NAMALWA (cell line): ENCODE results near the gene MED12.
A peak's percentile ranks its signal among the peaks of the same experiment; 100 is the strongest.

ENCODE experiments used
- DNase-seq: peaks from one replicate; pipeline ENCODE4 v3.0.0-alpha.2; 2015; ENCODE audit warnings: low spot score

Gene MED12

DNA sequence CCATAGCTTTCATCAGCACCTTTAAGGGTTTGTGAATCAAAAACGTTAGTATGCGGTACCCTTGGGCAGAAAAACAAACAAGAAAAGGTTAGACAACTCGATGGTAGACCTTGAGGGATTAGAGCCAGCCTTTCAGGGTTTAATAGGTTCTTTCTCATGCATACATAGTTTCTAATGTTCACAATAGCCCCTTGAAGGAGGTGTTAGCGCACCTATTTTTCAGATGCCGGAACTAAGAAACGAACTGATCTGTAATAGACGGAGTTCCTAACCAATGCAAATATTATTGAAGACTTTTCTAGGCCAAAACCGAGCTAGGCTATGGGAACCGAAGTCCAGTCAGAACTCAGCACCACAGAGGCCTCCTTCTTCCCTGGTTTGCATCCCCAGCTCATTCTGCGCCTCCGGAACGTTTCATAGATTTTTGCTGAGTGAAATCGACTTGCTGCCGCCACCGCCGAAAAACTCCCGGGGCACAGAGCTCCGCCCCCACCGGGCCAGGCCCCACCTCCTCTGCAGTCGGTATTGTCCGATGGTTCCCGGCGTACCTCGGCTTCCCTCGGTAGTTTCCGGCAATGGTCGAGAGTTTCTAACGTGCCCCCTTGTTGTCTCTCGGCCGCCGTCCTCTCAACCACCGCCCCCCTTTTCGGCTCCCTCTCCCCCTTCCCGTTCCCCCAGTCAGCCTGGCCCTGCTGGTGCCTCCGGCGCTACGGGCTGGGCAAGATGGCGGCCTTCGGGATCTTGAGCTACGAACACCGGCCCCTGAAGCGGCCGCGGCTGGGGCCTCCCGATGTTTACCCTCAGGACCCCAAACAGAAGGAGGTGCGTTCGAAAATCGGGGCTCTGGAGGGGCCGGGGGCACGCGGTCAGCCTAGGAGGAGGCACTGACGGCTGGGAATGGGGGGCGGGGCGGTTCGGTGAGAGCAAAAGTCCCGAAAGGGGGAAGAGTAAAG, at the start of gene MED12:
TSS of gene MED12 (plus strand) at position 565 of the 953 bp plus-strand sequence. CDS start at position 724, 159 bp downstream.
- peak; percentile 75 for DNase-seq

- no peak for DNase-seq
Measured at GRCh38 chrX:71070531-71070930, 47.9 kb upstream of the MED12 start.

DNA sequence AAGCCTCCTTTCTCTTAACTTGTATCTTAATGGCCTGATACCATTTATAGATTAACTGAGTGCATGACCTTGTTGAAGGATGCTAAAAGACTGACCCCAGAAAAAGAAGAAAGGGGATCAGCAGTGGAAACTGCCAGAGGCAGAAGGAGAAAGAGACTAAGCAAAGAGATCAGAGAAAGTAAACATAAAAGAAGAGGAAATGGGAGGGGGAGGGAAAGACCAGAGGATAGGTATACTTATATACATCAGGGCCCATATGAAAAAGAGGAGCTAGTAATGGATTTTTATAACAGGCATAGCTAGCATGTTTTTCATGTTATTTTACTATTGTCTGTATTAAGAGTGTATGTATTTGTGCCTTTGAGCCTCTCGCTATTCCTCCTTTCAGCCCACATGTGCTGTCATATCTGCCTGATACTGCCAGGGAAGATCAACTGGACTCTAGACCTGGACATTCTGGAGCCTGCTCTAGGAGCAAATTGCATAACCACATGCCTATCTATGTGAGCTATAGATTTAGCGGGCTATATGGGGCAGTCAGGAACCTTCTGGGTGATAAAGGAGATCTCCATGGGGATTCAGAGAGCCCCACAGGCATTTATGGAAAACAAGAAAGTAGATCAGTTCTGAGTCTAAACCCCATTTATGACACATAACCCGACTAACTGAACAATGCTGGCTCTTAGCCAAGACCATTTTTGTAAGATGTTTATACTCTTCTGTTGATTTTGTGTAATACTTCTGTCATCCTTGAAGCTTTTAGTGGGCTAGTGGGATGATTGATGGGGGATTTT, 36.9 kb upstream of the MED12 start:
- DNase-seq = no peak

GRCh38 chrX:71082124-71082647, 36.2 kb upstream of the MED12 start:
- DNase-seq = no peak

GRCh38 chrX:71082822-71083221, 35.6 kb upstream of the MED12 start:
- no peak for DNase-seq

DNA sequence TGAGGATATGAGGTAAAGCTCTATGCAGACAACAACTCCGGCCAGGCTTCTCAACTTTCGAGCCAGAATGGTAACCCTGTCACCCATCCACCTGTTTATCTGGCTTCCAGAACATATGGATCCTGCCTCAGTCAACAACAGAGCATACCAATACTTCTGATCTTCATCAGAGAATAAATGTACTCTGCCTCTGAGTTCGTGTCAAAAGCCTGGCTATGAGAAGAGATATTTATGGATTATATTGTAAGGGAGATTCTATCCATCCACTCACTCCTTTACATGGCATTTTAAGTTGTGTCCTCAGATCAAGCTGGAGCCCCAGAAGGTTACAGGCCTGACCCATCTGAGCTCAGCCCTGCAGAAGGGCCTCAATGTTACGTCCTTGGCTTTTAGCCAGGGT, 32.5 kb upstream of the MED12 start:
- no peak for DNase-seq

DNA sequence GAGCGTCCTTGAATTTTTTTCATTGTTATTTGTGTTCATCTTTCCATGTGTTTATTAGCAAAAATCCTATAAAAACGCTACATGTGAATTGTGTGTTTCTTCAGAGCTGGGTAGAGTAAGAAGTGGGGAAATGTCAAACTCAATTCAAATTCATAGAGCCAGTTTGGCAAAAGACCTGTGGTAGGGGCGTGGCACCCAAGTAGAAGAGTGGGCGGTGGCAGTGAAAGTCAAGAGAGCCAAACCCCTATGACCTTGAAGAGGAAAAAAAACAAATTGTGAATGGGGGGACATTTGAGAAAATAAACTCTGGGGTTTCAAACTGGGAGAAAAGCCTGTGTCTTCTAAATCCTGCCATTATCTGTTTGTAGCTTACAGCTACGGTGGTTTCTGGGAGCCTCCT, 27.1 kb upstream of the MED12 start:
- DNase-seq = no peak

GRCh38 chrX:71095033-71095432, 23.4 kb upstream of the MED12 start:
- no peak for DNase-seq

DNA sequence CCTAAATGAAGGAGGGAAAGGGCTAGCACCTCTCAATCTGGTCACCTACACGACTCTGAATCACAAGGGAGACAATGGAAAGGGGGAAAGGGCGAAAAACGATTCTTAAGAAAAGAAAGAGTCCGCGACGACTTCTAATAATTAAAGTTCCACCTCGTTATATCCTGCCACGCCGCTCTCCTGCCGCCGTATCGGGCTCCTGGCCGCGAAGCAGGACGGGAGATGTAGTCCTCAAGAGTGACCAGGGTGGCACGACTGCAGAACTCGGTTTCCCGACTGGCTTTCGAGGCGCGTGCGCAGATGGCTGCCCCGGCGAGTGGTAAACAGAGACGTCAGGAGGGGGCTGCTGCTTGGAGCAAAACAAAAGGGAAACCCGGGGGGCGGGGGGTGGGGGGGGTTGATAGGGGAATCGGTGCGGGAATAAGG, 22.8 kb upstream of the MED12 start, which contains the start of gene FOXO4:
TSS of gene FOXO4 (plus strand) at position 297 of the 426 bp plus-strand sequence. CDS start 678 bp downstream, outside the sequence.
- DNase-seq = peak; percentile 88

- peak; percentile 50 for DNase-seq
Measured at GRCh38 chrX:71095981-71096759, 22.2 kb upstream of the MED12 start.

DNA sequence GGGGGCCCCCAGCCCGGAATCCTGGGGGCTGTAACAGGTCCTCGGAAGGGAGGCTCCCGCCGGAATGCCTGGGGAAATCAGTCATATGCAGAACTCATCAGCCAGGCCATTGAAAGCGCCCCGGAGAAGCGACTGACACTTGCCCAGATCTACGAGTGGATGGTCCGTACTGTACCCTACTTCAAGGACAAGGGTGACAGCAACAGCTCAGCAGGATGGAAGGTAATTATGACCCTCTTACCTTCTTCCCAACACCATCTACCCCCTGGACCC, 21.7 kb upstream of the MED12 start:
- no peak for DNase-seq

DNA sequence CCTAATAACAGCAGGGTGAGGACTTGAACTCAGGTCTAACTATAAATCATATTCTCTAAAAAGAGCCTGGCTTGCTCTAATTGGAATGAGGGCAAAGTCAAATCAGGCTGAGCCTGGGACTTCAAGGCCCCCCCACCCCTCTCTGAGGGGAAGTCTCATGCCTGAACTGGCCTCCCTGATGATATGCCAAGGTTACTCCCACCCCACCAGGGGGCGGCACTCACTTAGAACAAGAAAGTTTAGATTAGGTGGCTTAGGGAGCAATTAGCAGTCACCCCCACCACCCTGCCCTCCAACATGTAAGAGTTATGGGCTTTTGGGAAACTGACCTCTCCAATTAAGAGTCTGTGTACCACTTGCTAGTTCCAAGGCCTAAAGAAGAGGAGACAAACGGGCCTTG, 20.1 kb upstream of the MED12 start:
- peak; percentile 76 for DNase-seq

DNA sequence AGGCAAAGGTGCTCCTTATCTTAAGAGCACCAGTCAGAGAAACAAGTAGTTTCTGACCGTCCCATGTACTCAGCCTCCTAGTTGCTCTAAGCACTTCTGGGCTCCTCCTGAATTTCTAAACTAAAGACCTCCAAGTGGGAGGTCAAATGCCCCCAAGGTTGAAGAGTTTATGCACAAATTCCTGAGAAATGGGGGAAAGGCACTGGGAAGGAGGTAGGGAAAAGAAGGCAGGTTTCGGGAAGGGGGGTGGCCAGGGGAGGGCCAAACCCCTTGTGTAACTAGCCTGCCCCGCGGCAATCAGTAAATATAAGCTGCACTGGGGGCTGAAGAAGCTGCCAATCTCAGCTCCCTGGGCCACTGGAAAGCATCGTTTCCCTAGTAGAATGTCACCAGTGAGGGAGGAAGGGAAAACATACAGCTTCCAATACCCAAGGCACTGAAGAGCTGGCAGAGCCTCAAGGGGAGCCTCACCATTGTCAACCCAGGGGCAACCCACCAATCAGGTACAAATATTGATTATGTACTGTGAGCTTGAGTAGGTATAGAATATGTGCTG, 19.4 kb upstream of the MED12 start:
- DNase-seq = no peak

- no peak for DNase-seq
Measured at GRCh38 chrX:71099736-71100135, 18.7 kb upstream of the MED12 start.

- no peak for DNase-seq
Measured at GRCh38 chrX:71100581-71101505, 17.6 kb upstream of the MED12 start.

DNA sequence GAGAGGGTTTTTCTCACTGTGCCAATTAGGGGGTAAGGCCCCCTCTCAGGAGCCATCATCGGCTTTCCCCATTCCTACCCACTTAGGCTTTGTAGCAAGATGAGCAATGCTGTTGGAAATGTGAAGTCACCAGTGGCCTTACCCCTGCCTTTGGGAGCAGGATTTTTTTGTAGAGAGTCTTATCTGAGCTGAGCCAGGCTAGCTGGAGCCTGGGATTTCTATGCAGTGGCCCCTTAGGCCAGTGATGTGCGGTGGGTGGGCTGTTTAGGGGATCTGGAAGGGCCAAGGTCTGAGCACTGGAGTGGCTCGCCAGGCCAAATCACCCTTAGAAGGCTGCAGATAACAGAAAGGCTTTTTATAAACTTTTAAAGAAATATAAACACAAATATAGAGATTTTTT, 16.1 kb upstream of the MED12 start:
- DNase-seq = no peak

DNA sequence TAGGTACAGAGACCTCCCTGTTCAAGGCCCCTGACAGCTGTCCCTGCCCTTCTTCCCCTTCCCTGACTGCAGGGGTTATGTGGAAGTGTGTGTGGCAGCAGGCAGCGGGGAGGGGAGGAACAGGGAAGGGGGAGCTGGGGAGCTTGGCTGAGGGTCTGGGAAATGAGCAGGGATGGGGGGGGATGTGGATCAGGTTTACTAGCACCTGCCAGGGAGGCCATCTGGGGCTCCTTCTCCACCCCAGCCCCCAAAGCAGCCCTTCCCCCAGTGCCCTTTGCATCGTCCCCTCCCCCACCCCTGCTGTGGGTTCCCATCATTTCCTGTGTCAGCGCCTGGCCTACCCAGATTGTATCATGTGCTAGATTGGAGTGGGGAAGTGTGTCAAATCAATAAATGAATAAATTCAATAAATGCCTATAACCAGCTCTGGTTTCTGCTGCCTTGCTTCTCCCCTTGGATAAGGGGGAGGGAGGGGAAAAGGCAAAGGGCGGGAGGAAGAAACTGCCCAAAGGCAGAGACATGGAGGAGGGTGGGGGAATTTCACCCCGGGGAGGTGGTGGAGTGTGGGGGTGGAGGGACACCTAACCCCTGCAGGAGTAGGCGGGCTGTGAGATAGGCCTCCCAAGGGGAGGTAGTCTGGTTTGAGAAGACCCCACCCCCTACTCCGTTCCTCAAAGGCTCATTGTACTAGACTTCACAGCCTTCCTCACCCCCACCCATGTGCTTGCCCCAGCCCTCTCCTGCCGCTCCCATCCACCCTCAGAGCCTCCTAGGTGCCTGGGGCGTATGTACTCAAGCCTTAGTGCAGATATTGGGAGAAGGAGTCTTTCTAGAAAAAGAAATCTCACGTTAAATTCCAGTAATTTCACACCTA, 15.0 kb upstream of the MED12 start:
- no peak for DNase-seq

GRCh38 chrX:71105628-71106027, 12.8 kb upstream of the MED12 start:
- DNase-seq = no peak

DNA sequence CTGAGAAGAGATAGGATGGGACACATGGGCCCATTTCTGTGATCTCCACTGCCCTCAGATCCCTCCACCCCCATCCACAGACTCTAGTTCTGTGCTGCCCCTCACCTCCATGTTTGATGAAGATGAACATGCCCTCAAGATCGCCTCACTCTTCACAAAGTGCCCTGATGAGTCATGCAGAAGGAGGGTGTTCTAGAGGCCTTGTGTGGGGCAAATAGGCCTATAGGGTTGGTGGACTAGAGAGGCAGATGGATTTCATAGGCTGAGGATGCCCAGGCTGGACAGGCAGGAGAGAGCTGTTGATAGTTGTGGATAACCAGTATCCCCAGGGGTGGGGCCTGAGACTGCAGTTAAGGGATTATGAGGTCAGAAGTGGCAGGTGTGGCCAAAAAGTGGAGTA, 12.0 kb upstream of the MED12 start, which contains the start of gene CXorf65:
TSS of gene CXorf65 (minus strand) at position 314 of the 400 bp plus-strand sequence. CDS start at position 130, 184 bp downstream.
- no peak for DNase-seq
